HG02571 (cell line): ENCODE measurements around the gene GPR42.

ENCODE experiments used
- ATAC-seq: cut with Tn5 transposase; IDR thresholded peaks from one replicate; pipeline ENCODE4 v1.9.1; 2021; ENCODE audit warnings: mild to moderate bottlenecking, moderate library complexity; ENCODE audit not compliant: unreplicated experiment

Gene GPR42

DNA sequence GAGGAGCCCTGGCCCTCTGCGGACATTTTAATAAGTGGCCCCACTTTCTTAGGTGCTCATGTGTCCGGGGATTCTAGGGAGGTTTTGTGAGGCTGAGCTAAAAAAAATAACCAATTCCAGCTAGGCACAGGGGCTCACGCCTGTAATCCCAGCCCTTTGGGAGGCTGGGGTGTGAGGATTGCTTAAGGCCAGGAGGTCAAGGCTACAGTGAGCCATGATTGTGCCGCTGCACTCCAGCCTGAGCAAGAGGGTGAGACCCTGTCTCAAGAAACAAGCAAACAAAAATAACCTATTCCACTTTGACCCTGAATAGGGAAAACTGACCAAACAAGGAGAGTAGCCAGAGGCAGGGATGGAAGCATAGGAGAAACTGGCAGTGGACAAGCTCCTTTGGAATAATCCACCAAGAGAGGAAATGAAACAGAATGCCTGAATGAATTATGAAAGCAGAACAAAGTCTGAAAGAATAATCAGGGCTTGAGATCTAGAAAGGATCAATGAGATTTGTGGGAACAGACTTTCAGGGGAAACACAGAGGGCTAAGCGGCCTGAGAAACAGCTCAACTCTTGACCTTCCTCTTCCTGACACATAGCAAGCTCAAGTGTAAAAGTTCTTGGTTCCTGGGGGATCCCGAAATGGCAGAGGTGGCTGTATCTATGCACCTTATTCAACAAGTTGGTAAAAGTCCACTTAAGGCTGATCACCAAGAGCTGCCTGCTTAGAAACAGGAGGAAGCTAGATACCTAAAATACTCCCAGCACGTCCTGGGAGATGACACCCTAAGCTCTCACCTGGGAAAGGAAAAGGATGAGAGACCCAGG is 47.1 kb downstream of the GPR42 start:
- ATAC-seq: no peak

DNA sequence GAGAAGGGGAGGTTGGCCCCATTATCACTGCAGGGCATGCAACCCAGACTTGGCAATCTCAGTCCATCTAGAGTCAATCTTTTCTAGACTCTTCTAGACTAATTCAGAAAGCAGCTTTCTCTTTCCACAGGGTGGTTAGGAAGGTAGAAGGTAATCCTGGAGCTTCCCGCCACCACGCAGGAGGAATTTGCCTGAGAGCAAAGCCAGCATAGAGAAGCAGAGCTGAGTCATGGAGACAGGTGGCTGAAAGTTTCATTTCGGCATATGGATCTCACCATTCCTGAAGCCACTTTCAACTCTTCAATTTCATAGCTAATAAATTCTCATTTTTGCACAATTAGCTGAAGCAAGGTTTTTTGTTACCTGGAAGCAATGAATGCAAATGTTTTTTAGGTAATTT is 48.2 kb downstream of the GPR42 start:
- ATAC-seq: no peak

DNA sequence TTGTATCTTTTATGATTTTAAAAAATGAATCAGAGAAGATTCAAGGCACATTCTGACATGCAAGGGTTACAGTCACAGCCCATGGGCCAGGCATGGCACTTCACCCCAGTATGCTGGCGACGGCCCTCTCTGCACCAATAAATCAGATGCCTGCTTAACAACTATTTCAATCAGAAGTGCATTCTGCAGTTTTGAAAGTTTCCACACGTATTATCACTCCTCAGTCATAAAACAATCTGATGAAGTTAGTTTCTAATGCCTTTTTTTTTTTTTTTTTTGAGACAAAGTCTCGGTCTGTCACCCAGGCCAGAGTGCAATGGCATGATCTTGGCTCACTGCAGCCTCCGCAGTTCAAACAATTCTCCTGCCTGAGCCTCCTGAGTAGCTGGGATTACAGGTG is 48.9 kb downstream of the GPR42 start:
- no peak for ATAC-seq

DNA sequence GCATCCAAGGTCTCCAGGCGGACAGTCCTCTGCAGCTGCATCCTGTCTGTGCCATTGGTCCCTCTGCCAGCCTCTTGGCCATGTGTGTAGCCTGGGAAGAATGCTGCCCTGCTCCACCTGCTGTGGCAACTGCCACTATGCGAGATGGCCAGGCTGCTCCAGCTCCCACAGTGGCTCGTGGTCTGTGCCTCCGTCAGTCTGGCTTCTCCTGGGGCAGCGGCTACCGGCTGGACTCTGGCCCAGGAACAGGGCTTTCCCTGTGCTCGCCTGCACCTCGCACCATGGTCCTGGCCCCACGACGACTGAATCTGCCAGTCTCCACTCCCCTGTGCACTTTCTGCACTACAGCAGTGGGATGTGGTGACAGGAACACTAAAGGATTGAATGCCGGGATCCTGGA is 50.5 kb downstream of the GPR42 start:
- no peak for ATAC-seq
